IMR-90 (cell line): ENCODE measurements around the gene BPI. TPM values are rescaled to one million over a fixed set of nuclear protein-coding genes. Genes with fewer than 3 reads are reported as not detected.

Experiments used
- ATAC-seq: fragments of 200-7000 bp; cut with Tn5 transposase; 2 replicates; pipeline ENCODE4 v1.9.1; 2020; ENCODE audit warnings: low read depth, mild to moderate bottlenecking, moderate library complexity
- BruUV-seq: library from RNA; stranded (reverse); fragments of 400-500 nt; replicated peaks from 2 replicates; lab custom pipeline; 2021; lab: Mats Ljungman, UMichigan
- CTCF ChIA-PET: fragments of 300-600 bp; formaldehyde crosslinking; extraction: SDS; loops from one replicate; lab custom pipeline; 2021; ENCODE audit warnings: antibody characterized with exemption; lab: Yijun Ruan, JAX
- POLR2A ChIA-PET: fragments of 300-600 bp; sonication (Branson Sonifier 250); formaldehyde crosslinking; loops from one replicate; lab custom pipeline; 2022; ENCODE audit warnings: antibody characterized with exemption; ENCODE audit not compliant: unreplicated experiment; lab: Charles Lee
- DNase-seq: peaks from one replicate; pipeline ENCODE4 v3.0.0; 2013
- H2AFZ ChIP-seq: replicated peaks from 2 replicates; pipeline ENCODE3; 2013; ENCODE audit warnings: low read length, mild to moderate bottlenecking; ENCODE audit not compliant: poor library complexity
- H2AK5ac ChIP-seq: 2 replicates; pipeline ENCODE4 v1.6.1; 2013; ENCODE audit warnings: low read depth, low read length, inconsistent platforms
- H2AK9ac ChIP-seq: replicated peaks from 2 replicates; pipeline ENCODE3; 2013; ENCODE audit warnings: mild to moderate bottlenecking, low read depth, low read length, moderate library complexity; ENCODE audit not compliant: poor library complexity
- H2BK120ac ChIP-seq: 2 replicates; pipeline ENCODE4 v1.6.1; 2013; ENCODE audit warnings: low read depth, low read length, inconsistent platforms
- H2BK15ac ChIP-seq: 3 replicates; pipeline ENCODE4 v1.6.1; 2013; ENCODE audit warnings: low read depth, low read length, inconsistent platforms
- H2BK20ac ChIP-seq: 2 replicates; pipeline ENCODE4 v1.6.1; 2013; ENCODE audit warnings: low read depth, mild to moderate bottlenecking, inconsistent platforms, low read length, moderate library complexity
- H2BK5ac ChIP-seq: 2 replicates; pipeline ENCODE4 v1.6.1; 2013; ENCODE audit warnings: mild to moderate bottlenecking, low read depth, low read length, inconsistent platforms; ENCODE audit not compliant: poor library complexity, severe bottlenecking
- H3K14ac ChIP-seq: replicated peaks from 2 replicates; pipeline ENCODE4 v1.6.1; 2013; ENCODE audit warnings: low read depth, low read length, inconsistent platforms
- H3K18ac ChIP-seq: 2 replicates; pipeline ENCODE4 v1.6.1; 2013; ENCODE audit warnings: low read depth, low read length, control low read depth
- H3K23ac ChIP-seq: 2 replicates; pipeline ENCODE4 v1.6.1; 2013; ENCODE audit warnings: low read depth, low read length, inconsistent platforms
- H3K27ac ChIP-seq: 2 replicates; pipeline ENCODE4 v1.5.1; 2013; ENCODE audit warnings: mild to moderate bottlenecking, control low read depth, low read length; ENCODE audit not compliant: insufficient read depth
- H3K27me3 ChIP-seq: 2 replicates; pipeline ENCODE4 v1.6.1; 2013; ENCODE audit warnings: low read length; ENCODE audit not compliant: control insufficient read depth, insufficient read depth
- H3K36me3 ChIP-seq: 2 replicates; pipeline ENCODE4 v1.6.1; 2013; ENCODE audit warnings: low read length, mixed read lengths; ENCODE audit not compliant: control insufficient read depth, insufficient read depth
- H3K4ac ChIP-seq: 2 replicates; pipeline ENCODE4 v1.6.1; 2013; ENCODE audit warnings: low read depth, low read length, inconsistent platforms
- H3K4me1 ChIP-seq: 2 replicates; pipeline ENCODE4 v1.6.1; 2013; ENCODE audit warnings: low read length, mixed read lengths; ENCODE audit not compliant: control insufficient read depth, insufficient read depth
- H3K4me2 ChIP-seq: 2 replicates; pipeline ENCODE4 v1.6.1; 2013; ENCODE audit warnings: low read depth, mild to moderate bottlenecking, control low read depth, low read length, moderate library complexity
- H3K4me3 ChIP-seq: 2 replicates; pipeline ENCODE4 v1.5.1; 2013; ENCODE audit warnings: low read depth, mild to moderate bottlenecking, control low read depth, low read length, moderate library complexity; ENCODE audit not compliant: insufficient read depth
- H3K56ac ChIP-seq: 2 replicates; pipeline ENCODE4 v1.6.1; 2013; ENCODE audit warnings: low read length, inconsistent platforms; ENCODE audit not compliant: insufficient read depth; ENCODE audit errors: extremely low read depth
- H3K79me1 ChIP-seq, 2 experiments: 2 replicates each; pipeline ENCODE4 v1.6.1; 2013; ENCODE audit warnings: low read length in 2 of 2, inconsistent platforms in 1 of 2, low read depth in 1 of 2
- H3K9ac ChIP-seq: 2 replicates; pipeline ENCODE4 v1.6.1; 2013; ENCODE audit warnings: low read depth, low read length, control low read depth
- H3K9me1 ChIP-seq: 2 replicates; pipeline ENCODE4 v1.6.1; 2013; ENCODE audit warnings: low read length, inconsistent platforms; ENCODE audit not compliant: insufficient read depth
- H3K9me3 ChIP-seq: 2 replicates; pipeline ENCODE4 v1.6.1; 2013; ENCODE audit warnings: low read length; ENCODE audit not compliant: control insufficient read depth, insufficient read depth
- H4K20me1 ChIP-seq: 2 replicates; pipeline ENCODE4 v1.6.1; 2013; ENCODE audit warnings: low read length, inconsistent platforms; ENCODE audit not compliant: insufficient read depth
- H4K5ac ChIP-seq: 2 replicates; pipeline ENCODE4 v1.6.1; 2013; ENCODE audit warnings: mild to moderate bottlenecking, low read depth, low read length, control low read depth
- H4K8ac ChIP-seq, 2 experiments: 2 replicates each; pipeline ENCODE4 v1.6.1; 2013; ENCODE audit warnings: low read depth in 2 of 2, low read length in 2 of 2, control low read depth in 1 of 2, inconsistent platforms in 1 of 2
- H4K91ac ChIP-seq: 2 replicates; pipeline ENCODE4 v1.6.1; 2013; ENCODE audit warnings: low read depth, low read length, inconsistent platforms; ENCODE audit not compliant: insufficient read depth
- BHLHE40 ChIP-seq: fragments of 150-350 bp; IDR thresholded peaks from 2 replicates; pipeline ENCODE4 v1.6.1; 2016; ENCODE audit warnings: mild to moderate bottlenecking, low read depth, low read length
- CEBPB ChIP-seq: IDR thresholded peaks from 2 replicates; pipeline ENCODE4 v1.6.1; 2012; ENCODE audit warnings: low read depth, low read length, improper control_type of control experiment
- CHD1 ChIP-seq: IDR thresholded peaks from 2 replicates; pipeline ENCODE4 v1.6.1; 2012; ENCODE audit warnings: low read depth, low read length, improper control_type of control experiment
- ELK1 ChIP-seq: fragments of 150-350 bp; IDR thresholded peaks from 2 replicates; pipeline ENCODE4 v1.6.1; 2016; ENCODE audit warnings: low read depth, mild to moderate bottlenecking, low read length, moderate library complexity, borderline replicate concordance
- MAZ ChIP-seq: IDR thresholded peaks from 2 replicates; pipeline ENCODE4 v1.6.1; 2012; ENCODE audit warnings: low read depth, mild to moderate bottlenecking, low read length, improper control_type of control experiment, moderate library complexity, borderline replicate concordance
- MXI1 ChIP-seq: IDR thresholded peaks from 2 replicates; pipeline ENCODE4 v1.6.1; 2012; ENCODE audit warnings: low read depth, mild to moderate bottlenecking, low read length, moderate library complexity, borderline replicate concordance
- POLR2A ChIP-seq: IDR thresholded peaks from 2 replicates; pipeline ENCODE4 v1.6.1; 2012; ENCODE audit warnings: mild to moderate bottlenecking, low read depth, low read length
- RAD21 ChIP-seq: IDR thresholded peaks from 2 replicates; pipeline ENCODE4 v1.6.1; 2012; ENCODE audit warnings: low read length, improper control_type of control experiment
- RCOR1 ChIP-seq: IDR thresholded peaks from 2 replicates; pipeline ENCODE4 v1.6.1; 2012; ENCODE audit warnings: mild to moderate bottlenecking, low read length, improper control_type of control experiment; ENCODE audit not compliant: insufficient replicate concordance
- RFX5 ChIP-seq: IDR thresholded peaks from 2 replicates; pipeline ENCODE4 v1.8.0; 2012; ENCODE audit warnings: low read depth, mild to moderate bottlenecking, low read length, moderate library complexity
- SMC3 ChIP-seq: fragments of 150-350 bp; IDR thresholded peaks from 2 replicates; pipeline ENCODE4 v1.6.1; 2016; ENCODE audit warnings: low read depth, mild to moderate bottlenecking, antibody characterized with exemption, low read length, moderate library complexity
- WGBS, 2 experiments: methylation state at CpG; one replicate each; pipeline versions ENCODE4 v1.1.5 to v1.1.7; 2013; ENCODE audit warnings: missing lambda C conversion rate in 2 of 2; ENCODE audit not compliant: insufficient read length in 1 of 2; ENCODE audit errors: extremely low coverage in 2 of 2; 5-methylcytosine and 5-hydroxymethylcytosine counted together
- dilution Hi-C: fragments of 300-500 bp; cut with HindIII; formaldehyde crosslinking; loops from one replicate; pipeline ENCODE4 v1.14.3; 2018; ENCODE audit warnings: low sequenced_read_pairs; ENCODE audit not compliant: unreplicated experiment
- in situ Hi-C: fragments of 300-500 bp; cut with MboI; formaldehyde crosslinking; loops from 3 replicates; pipeline ENCODE4 v1.14.3; 2019; ENCODE audit warnings: low sequenced_read_pairs, inconsistent platforms, mixed read lengths
- intact Hi-C: fragments of 100-400 bp; cut with micrococcal nuclease; formaldehyde crosslinking; loops from 2 replicates; pipeline ENCODE4 v1.10.0; 2022
- polyA plus RNA-seq, 3 experiments: library from polyadenylated mRNA; depleted of rRNA; stranded (reverse); fragments of >200 nt; gene quantifications; 2 replicates each; pipeline ENCODE4 v1.2.3, GENCODE V29; 2012; ENCODE audit warnings: low replicate concordance in 1 of 3
- total RNA-seq: library from RNA; depleted of rRNA; stranded (reverse); fragments of >200 nt; gene quantifications from 2 replicates; pipeline ENCODE4 v1.2.3, GENCODE V29; 2012

BPI gene
- total and polyA plus RNA-seq, 2 of the 4 experiments (the other 2 are of a cell fraction): 0.05 TPM; not detected in 1

- H4K20me1 ChIP-seq: no peaks in the 10 kb centered on the region
- no peak overlapping the region for H2BK15ac ChIP-seq
- POLR2A ChIA-PET: no interaction called here
- H3K4me1 ChIP-seq: no peaks in the 10 kb centered on the region
- H3K9me1 ChIP-seq: no peaks in the 10 kb centered on the region
- H2BK5ac ChIP-seq: no peak overlapping the region
- WGBS, 2 experiments: 77% methylated on average over 6 of the region's 8 CpGs; no CpG with 5 or more reads in 1 of the 2 experiments
- H3K4ac ChIP-seq: no peak overlapping the region
- no peak overlapping the region for H3K27ac ChIP-seq
- no peak overlapping the region for H3K4me3 ChIP-seq
- CTCF ChIA-PET: no interaction called here
- H3K9ac ChIP-seq: no peak overlapping the region
- H2AK5ac ChIP-seq: no peak overlapping the region
- H4K5ac ChIP-seq: no peak overlapping the region
- no TSS peak for BruUV-seq
- H2BK120ac ChIP-seq: no peak overlapping the region
- H3K18ac ChIP-seq: no peak overlapping the region
- no peak overlapping the region for H2AFZ ChIP-seq
- H2BK20ac ChIP-seq: no peak overlapping the region
- peaks cover 56% of the 10 kb centered on the region for H3K27me3 ChIP-seq
- intact Hi-C loops: no loop called here
- no peaks in the 10 kb centered on the region; the same call in 1 of the 2 replicates for H3K9me3 ChIP-seq
- H3K14ac ChIP-seq: no peak overlapping the region
- H2AK9ac ChIP-seq: no peak overlapping the region
- TF ChIP-seq BHLHE40: no peak
- TF ChIP-seq MAZ: no peak
- no peak for TF ChIP-seq RCOR1
- TF ChIP-seq SMC3: no peak
- TF ChIP-seq MXI1: no peak
- no peak for TF ChIP-seq POLR2A
- TF ChIP-seq RAD21: no peak
- TF ChIP-seq CEBPB: no peak
- no peak for TF ChIP-seq ELK1
- no peak for TF ChIP-seq CHD1
- no peak for TF ChIP-seq RFX5
- H3K56ac ChIP-seq: no peak overlapping the region
- H4K91ac ChIP-seq: no peak overlapping the region
- H3K4me2 ChIP-seq: no peak overlapping the region
- ATAC-seq (no peak), DNase-seq (no peak)
- no peak overlapping the region for H3K23ac ChIP-seq
- dilution Hi-C loops: no loop called here
- H4K8ac ChIP-seq: no peak overlapping the region
- no peaks in the 10 kb centered on the region for H3K36me3 ChIP-seq
- no peaks in the 10 kb centered on the region for H3K79me1 ChIP-seq
- in situ Hi-C loops: no loop called here
These were observed 27.9 kb downstream of the BPI start for GRCh38 chr20:38331814-38332213.
